LNCAP (cell line): ENCODE data around the gene SERINC5.

Experiments
- CTCF ChIP-seq: fragments of 450-650 bp; IDR thresholded peaks from 2 replicates; pipeline ENCODE4 v1.5.1; 2017; ENCODE audit warnings: mild to moderate bottlenecking

The SERINC5 gene

GRCh38 chr5:80268916-80269315 is 13.1 kb upstream of the SERINC5 start:
- no peak for TF ChIP-seq CTCF

DNA sequence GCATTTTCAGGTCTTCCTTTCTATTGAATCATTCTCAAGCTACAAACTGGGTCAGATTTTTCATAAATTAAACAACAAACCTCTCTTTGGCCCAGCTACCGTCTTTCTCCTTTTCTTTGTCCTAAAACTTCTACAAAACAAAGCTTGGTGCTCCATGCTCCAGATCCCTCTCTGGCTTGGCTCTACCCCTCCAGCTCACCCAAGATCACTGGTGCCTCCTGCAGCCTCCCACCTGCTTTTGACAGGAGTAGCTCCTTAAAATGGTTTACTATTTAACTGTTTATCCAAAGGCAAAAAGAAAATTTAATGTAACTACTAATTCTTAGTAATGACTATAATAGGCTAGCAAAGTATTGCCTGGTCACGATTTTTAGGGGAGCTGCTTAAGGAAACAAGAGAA is 10.7 kb upstream of the SERINC5 start:
- TF ChIP-seq CTCF: no peak

DNA sequence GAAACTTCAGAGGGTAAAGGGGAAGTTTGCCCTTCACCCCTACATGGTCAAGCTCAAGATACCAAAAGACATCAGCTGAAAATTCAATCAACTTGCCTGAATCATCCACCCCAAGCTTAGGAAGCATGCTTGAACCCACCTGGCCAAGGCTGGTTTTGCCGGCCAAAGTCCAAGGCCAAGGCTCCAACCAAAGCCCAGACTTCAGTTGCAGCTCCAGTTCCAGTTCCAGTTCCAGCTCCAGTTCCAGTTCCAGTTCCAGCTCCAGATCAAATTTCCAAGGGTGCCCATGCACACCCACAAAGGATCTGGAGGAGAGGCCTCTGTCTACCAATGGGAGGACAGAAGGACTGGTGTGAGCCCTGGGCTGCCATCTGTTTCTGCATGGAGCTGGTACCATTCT is 4.6 kb upstream of the SERINC5 start:
- TF ChIP-seq CTCF: no peak

DNA sequence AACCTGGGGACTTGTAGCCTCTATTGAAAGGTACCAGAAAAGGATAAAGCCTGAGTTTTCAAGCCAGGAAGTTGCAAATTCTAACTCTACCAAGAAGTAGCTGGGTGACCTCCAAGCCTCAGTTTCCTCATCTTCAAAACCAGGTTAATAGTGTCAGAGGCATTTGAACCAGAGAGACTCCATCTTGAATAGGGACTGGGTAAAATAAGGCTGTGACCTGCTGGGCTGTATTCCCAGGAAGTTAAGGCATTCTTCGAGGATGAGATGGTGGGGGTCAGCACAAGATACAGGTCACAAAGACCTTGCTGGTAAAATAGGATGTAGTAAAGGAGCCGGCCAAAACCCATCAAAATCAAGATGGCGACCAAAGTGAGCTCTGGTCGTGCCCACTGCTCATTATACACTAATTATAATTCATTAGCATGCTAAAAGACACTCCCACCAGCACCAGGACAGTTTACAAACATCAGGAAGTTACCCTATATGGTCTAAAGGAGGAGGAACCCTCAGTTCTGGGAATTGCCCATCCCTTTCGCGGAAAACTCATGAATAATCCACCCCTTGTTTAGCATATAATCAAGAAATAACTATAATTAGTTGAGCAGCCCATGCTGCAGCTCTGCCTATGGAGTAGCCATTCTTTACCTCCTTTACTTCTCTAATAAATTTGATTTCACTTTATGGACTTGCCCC is 3.8 kb upstream of the SERINC5 start:
- TF ChIP-seq CTCF: no peak

DNA sequence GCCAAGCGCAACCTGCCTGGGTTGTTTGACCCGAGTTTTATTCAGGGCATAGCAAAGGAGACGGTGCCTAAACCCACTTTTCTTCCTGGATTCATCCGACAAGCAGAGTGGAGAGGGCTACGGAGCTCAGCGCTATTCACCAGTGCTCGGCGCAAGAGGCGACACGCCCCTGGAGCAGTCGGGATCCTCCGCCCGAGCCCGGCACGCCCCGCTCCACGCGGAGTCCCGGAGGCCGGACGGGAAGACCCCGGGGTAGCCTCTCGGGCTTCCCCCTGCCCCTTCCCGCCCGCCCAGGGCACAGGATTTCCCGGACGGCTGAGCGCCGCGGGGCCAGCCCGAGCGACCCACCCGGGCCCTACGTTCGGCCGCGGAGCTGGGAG is 427 bp downstream of the SERINC5 start:
- no peak for TF ChIP-seq CTCF

- TF ChIP-seq CTCF: no peak
Measured at GRCh38 chr5:80254767-80255430, 949 bp downstream of the SERINC5 start.

DNA sequence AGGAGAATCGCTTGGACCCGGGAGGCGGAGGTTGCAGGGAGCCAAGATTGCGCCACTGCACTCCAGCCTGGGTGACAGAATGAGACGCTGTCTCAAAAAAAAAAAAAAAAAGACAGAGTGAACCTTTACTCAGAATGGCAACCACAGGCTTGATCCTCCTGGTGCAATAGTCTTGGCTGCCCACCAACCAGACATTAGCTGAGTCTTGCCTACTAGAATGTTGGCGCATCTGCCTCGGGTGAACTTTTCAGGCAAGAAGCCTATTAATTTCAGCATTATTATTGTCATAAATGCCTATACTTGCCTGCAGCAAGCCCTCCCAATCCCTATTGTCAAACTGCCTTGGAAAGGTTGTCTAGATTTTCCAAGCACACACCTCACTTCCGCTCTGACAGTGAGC is 4.2 kb downstream of the SERINC5 start:
- no peak for TF ChIP-seq CTCF

DNA sequence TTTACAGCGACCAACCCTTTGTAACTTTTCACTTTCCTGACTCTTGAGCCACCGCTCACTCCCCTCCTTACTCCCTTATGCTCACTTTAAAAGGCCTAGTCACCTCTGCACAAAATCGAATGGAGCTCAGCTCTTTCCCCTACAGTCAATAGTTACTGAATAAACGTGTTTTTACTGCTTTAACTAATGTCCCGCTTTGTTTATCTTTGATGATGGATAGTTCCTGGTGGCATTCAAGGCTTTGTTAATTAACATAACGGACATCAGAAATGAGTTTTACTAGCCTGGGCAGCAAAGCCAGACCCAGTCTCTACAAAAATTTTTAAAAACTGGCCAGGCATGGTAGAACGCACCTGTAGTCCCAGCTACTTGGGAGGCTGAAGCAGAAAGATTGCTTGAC is 5.0 kb downstream of the SERINC5 start:
- no peak for TF ChIP-seq CTCF
